ENCODE data around the gene DRAXIN. TPM values are rescaled to one million over a fixed set of nuclear protein-coding genes. Genes with fewer than 3 reads are reported as not detected.

The DRAXIN gene
- total RNA-seq, 1 experiment from 2014 or later: 0.05 TPM

GRCh38 chr1:11703357-11704193, 12.1 kb downstream of the DRAXIN start:
- Histone ChIP-seq H3K4me3 (ENCODE audit: low read depth, low read length) (no peak overlapping the region), H3K9me3 (no peaks in the 10 kb centered on the region), H3K36me3 (ENCODE audit: control insufficient read depth, insufficient read depth, low read length) (no peaks in the 10 kb centered on the region), H3K4me1 (no peaks in the 10 kb centered on the region), H3K27me3 (replicated peaks; ENCODE audit: control insufficient read depth, insufficient read depth, low read length) (no peaks in the 10 kb centered on the region; the same call in none of the 2 replicates)
- Mint-ChIP-seq H3K27ac (ENCODE audit: unreplicated experiment) (no peak overlapping the region), H3K9me3 (ENCODE audit: unreplicated experiment) (no peaks in the 10 kb centered on the region), H3K27me3 (ENCODE audit: insufficient read depth, unreplicated experiment) (peaks cover 4% of the 10 kb centered on the region), H3K4me3 (ENCODE audit: unreplicated experiment) (no peak overlapping the region), H3K36me3 (ENCODE audit: insufficient read depth, unreplicated experiment) (no peaks in the 10 kb centered on the region), H3K4me1 (ENCODE audit: low read depth, unreplicated experiment) (no peaks in the 10 kb centered on the region)
- TF ChIP-seq, protein P1, sequence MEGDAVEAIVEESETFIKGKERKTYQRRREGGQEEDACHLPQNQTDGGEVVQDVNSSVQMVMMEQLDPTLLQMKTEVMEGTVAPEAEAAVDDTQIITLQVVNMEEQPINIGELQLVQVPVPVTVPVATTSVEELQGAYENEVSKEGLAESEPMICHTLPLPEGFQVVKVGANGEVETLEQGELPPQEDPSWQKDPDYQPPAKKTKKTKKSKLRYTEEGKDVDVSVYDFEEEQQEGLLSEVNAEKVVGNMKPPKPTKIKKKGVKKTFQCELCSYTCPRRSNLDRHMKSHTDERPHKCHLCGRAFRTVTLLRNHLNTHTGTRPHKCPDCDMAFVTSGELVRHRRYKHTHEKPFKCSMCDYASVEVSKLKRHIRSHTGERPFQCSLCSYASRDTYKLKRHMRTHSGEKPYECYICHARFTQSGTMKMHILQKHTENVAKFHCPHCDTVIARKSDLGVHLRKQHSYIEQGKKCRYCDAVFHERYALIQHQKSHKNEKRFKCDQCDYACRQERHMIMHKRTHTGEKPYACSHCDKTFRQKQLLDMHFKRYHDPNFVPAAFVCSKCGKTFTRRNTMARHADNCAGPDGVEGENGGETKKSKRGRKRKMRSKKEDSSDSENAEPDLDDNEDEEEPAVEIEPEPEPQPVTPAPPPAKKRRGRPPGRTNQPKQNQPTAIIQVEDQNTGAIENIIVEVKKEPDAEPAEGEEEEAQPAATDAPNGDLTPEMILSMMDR (IDR thresholded peaks at IDR 0.05; ENCODE audit: insufficient read depth in 1 of 2, low read depth in 1 of 2, low read length in 1 of 2, severe bottlenecking in 1 of 2, unreplicated experiment in 1 of 2): no peak
- intact Hi-C loops (cut with micrococcal nuclease; ENCODE audit: unreplicated experiment): no loop called here
- CTCF ChIA-PET: no interaction called here
- POLR2A ChIA-PET: no interaction called here
- BruUV-seq (replicated peaks): no TSS peak
- no peak for DNase-seq

GRCh38 chr1:11704194-11704529, 12.7 kb downstream of the DRAXIN start:
- Mint-ChIP-seq H3K9me3 (ENCODE audit: unreplicated experiment) (no peaks in the 10 kb centered on the region), H3K27me3 (ENCODE audit: insufficient read depth, unreplicated experiment) (peaks cover 4% of the 10 kb centered on the region), H3K4me1 (ENCODE audit: low read depth, unreplicated experiment) (peaks cover 4% of the 10 kb centered on the region), H3K4me3 (ENCODE audit: unreplicated experiment) (no peak overlapping the region), H3K36me3 (ENCODE audit: insufficient read depth, unreplicated experiment) (no peaks in the 10 kb centered on the region), H3K27ac (ENCODE audit: unreplicated experiment) (no peak overlapping the region)
- ChIA-PET POLR2A (no interaction called here), CTCF (no interaction called here)
- TF ChIP-seq, protein P1 (IDR thresholded peaks at IDR 0.05; ENCODE audit: insufficient read depth in 1 of 2, low read depth in 1 of 2, low read length in 1 of 2, severe bottlenecking in 1 of 2, unreplicated experiment in 1 of 2): no peak
- Histone ChIP-seq H3K27me3 (replicated peaks; ENCODE audit: control insufficient read depth, insufficient read depth, low read length) (no peaks in the 10 kb centered on the region; the same call in none of the 2 replicates), H3K9me3 (no peaks in the 10 kb centered on the region), H3K36me3 (ENCODE audit: control insufficient read depth, insufficient read depth, low read length) (no peaks in the 10 kb centered on the region), H3K4me3 (ENCODE audit: low read depth, low read length) (no peak overlapping the region), H3K4me1 (no peaks in the 10 kb centered on the region)
- BruUV-seq (replicated peaks): no TSS peak
- DNase-seq: no peak
- intact Hi-C loops (cut with micrococcal nuclease; ENCODE audit: unreplicated experiment): no loop called here

GRCh38 chr1:11704691-11705475, 13.4 kb downstream of the DRAXIN start:
- POLR2A ChIA-PET: no interaction called here
- Histone ChIP-seq H3K27me3 (replicated peaks; ENCODE audit: control insufficient read depth, insufficient read depth, low read length) (no peaks in the 10 kb centered on the region; the same call in none of the 2 replicates), H3K36me3 (ENCODE audit: control insufficient read depth, insufficient read depth, low read length) (no peaks in the 10 kb centered on the region), H3K4me1 (no peaks in the 10 kb centered on the region), H3K4me3 (ENCODE audit: low read depth, low read length) (no peak overlapping the region), H3K9me3 (no peaks in the 10 kb centered on the region)
- TF ChIP-seq, protein P1 (IDR thresholded peaks at IDR 0.05; ENCODE audit: insufficient read depth in 1 of 2, low read depth in 1 of 2, low read length in 1 of 2, severe bottlenecking in 1 of 2, unreplicated experiment in 1 of 2): no peak
- Mint-ChIP-seq H3K4me3 (ENCODE audit: unreplicated experiment) (no peak overlapping the region), H3K36me3 (ENCODE audit: insufficient read depth, unreplicated experiment) (no peaks in the 10 kb centered on the region), H3K27ac (ENCODE audit: unreplicated experiment) (no peak overlapping the region), H3K4me1 (ENCODE audit: low read depth, unreplicated experiment) (peaks cover 4% of the 10 kb centered on the region), H3K9me3 (ENCODE audit: unreplicated experiment) (no peaks in the 10 kb centered on the region), H3K27me3 (ENCODE audit: insufficient read depth, unreplicated experiment) (peaks cover 4% of the 10 kb centered on the region)
- DNase-seq: no peak
- BruUV-seq (replicated peaks): no TSS peak
- CTCF ChIA-PET: no interaction called here
- intact Hi-C loops (cut with micrococcal nuclease; ENCODE audit: unreplicated experiment): no loop called here
